ENCODE data around the gene GINM1. TPM values are rescaled to one million over a fixed set of nuclear protein-coding genes. Genes with fewer than 3 reads are reported as not detected.

The GINM1 gene
- total and polyA plus RNA-seq, 3 donors from 2014 or later: 47.5 to 80.3 (median 58.7) TPM

DNA sequence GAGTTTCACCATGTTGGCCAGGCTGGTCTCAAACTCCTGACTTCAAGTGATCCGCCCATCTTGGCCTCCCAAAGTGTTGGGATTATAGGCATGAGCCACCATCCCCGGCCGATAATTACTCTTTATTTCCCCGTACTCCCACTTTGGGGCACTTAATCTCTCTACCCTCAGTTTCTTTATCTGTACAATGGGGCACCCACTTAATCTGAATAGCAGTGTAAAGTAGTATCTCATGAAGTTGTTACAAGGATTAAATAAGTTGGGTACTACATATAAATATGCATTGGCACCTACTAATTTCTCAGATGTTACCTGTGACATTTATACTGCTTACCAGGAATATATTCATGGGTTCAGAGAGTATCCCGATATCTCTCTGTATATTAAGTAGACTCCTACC is 15.2 kb downstream of the GINM1 start:
- intact Hi-C loops (cut with DNase I; ENCODE audit: low total_unique reads): no loop called here
- no peaks in the 10 kb centered on the region for H3K4me1 ChIP-seq
- WGBS, 2 donors: 91 to 93% methylated on average over 5 of the region's 5 CpGs
- TF ChIP-seq POLR2A (IDR thresholded peaks at IDR 0.05): no peak
- TF ChIP-seq, protein P1, sequence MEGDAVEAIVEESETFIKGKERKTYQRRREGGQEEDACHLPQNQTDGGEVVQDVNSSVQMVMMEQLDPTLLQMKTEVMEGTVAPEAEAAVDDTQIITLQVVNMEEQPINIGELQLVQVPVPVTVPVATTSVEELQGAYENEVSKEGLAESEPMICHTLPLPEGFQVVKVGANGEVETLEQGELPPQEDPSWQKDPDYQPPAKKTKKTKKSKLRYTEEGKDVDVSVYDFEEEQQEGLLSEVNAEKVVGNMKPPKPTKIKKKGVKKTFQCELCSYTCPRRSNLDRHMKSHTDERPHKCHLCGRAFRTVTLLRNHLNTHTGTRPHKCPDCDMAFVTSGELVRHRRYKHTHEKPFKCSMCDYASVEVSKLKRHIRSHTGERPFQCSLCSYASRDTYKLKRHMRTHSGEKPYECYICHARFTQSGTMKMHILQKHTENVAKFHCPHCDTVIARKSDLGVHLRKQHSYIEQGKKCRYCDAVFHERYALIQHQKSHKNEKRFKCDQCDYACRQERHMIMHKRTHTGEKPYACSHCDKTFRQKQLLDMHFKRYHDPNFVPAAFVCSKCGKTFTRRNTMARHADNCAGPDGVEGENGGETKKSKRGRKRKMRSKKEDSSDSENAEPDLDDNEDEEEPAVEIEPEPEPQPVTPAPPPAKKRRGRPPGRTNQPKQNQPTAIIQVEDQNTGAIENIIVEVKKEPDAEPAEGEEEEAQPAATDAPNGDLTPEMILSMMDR (IDR thresholded peaks at IDR 0.05): no peak
- no peaks in the 10 kb centered on the region for H3K36me3 ChIP-seq (ENCODE audit: low read depth, missing control alignments)
- no peak for DNase-seq
- H3K4me3 ChIP-seq: no peak overlapping the region
- no peaks in the 10 kb centered on the region for H3K9me3 ChIP-seq
- H3K27ac ChIP-seq: no peak overlapping the region
- H3K27me3 ChIP-seq: no peaks in the 10 kb centered on the region

DNA sequence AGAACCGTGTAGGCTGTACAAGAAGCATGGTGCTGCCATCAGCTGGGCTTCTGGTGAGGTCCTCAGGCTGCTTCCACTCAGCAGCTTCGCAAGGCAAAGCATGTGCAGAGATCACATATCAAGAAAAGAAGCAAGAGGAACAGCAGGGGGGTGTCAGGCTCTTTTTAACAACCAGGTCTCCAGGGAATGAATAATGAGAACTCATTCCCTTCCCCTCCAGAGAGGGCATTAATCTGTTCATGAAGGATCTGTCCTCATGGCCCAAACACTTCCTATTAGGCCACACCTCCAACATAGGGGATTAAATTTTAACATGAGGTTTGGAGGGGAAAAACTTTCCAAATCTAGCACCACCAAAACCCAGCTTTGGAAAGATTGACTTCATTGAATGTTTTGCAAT is 20.0 kb downstream of the GINM1 start:
- TF ChIP-seq, protein P1 (IDR thresholded peaks at IDR 0.05): no peak
- TF ChIP-seq POLR2A (IDR thresholded peaks at IDR 0.05): no peak
- 92 to 100% methylated on average over 2 of the region's 2 CpGs for WGBS, 2 donors
- Histone ChIP-seq H3K4me1 (no peaks in the 10 kb centered on the region), H3K27ac (no peak overlapping the region), H3K9me3 (no peaks in the 10 kb centered on the region), H3K27me3 (no peaks in the 10 kb centered on the region), H3K4me3 (no peak overlapping the region), H3K36me3 (ENCODE audit: low read depth, missing control alignments) (no peaks in the 10 kb centered on the region)
- DNase-seq: no peak
- intact Hi-C loops (cut with DNase I; ENCODE audit: low total_unique reads): no loop called here

DNA sequence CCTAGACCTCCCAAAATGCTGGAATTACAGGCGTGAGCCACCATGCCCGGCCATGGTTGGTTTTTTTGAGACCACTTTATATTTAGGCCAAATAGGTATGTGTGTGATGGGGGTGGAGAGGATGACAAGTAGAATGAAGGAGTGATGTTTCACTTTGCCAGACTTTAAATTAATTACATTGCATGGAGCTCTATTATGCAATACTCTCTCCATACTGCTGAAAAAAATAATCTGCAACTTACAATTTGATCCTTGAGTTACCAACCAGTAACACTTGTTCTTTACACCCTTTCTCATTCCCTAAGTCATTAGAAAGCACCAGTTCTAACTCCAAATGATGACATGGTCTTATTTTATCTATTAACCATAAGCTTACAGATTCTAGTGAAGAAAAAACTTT is 26.8 kb downstream of the GINM1 start:
- 89 to 96% methylated on average over 2 of the region's 2 CpGs for WGBS, 2 donors
- Histone ChIP-seq H3K36me3 (ENCODE audit: low read depth, missing control alignments) (no peaks in the 10 kb centered on the region), H3K9me3 (no peaks in the 10 kb centered on the region), H3K4me3 (no peak overlapping the region), H3K27me3 (no peaks in the 10 kb centered on the region), H3K4me1 (no peaks in the 10 kb centered on the region), H3K27ac (no peak overlapping the region)
- intact Hi-C loops (cut with DNase I; ENCODE audit: low total_unique reads): no loop called here
- TF ChIP-seq POLR2A (IDR thresholded peaks at IDR 0.05): no peak
- TF ChIP-seq, protein P1 (IDR thresholded peaks at IDR 0.05): no peak
- DNase-seq: no peak

DNA sequence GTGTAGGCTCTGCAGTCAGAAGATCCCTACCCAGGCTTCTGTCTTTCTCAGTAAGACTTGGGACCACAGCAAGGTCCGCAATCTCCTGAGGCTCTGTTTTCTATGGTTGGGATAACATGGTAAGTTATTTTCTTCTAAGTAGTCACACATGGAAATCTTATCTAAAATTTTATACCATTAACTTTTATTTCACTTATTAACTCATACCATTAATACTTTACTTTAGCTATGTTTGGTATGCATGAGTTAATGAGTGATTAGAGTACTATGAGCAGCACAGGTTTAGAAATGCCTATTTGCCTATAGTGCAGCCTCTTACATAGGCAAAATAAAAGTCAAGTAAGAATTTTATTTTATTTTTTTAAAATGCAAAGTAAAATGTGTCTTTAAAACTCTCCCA is 27.2 kb downstream of the GINM1 start:
- H3K27me3 ChIP-seq: no peaks in the 10 kb centered on the region
- no peaks in the 10 kb centered on the region for H3K4me1 ChIP-seq
- no peaks in the 10 kb centered on the region for H3K36me3 ChIP-seq (ENCODE audit: low read depth, missing control alignments)
- no peaks in the 10 kb centered on the region for H3K9me3 ChIP-seq
- H3K27ac ChIP-seq: no peak overlapping the region
- no peak overlapping the region for H3K4me3 ChIP-seq
- intact Hi-C loops (cut with DNase I; ENCODE audit: low total_unique reads): no loop called here
- TF ChIP-seq, protein P1 (IDR thresholded peaks at IDR 0.05): no peak
- TF ChIP-seq POLR2A (IDR thresholded peaks at IDR 0.05): no peak
- WGBS, 2 donors: 91 to 93% methylated on average over 1 of the region's 1 CpG
- DNase-seq: no peak

DNA sequence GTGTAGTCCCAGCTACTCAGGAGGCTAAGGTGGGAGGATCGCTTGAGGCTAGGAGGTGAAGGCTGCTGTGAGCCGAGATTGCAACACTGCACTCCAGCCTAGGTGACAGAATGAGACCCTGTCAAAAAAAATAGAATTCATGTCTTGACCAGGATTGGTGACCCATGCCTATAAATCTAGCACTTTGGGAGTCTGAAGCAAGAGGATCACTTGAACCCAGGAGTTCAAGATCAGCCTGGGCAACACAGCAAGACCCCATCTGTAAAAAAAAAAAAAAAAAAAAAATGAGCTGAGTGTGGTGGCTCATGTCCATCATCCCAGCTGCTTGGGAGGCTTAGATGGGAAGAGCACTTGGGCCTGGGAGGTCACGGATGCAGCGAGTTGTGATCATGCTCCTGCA is 34.3 kb downstream of the GINM1 start:
- 95 to 100% methylated on average over 4 of the region's 4 CpGs for WGBS, 2 donors
- no peak overlapping the region for H3K27ac ChIP-seq
- TF ChIP-seq POLR2A (IDR thresholded peaks at IDR 0.05): no peak
- TF ChIP-seq, protein P1 (IDR thresholded peaks at IDR 0.05): no peak
- intact Hi-C loops (cut with DNase I; ENCODE audit: low total_unique reads): no loop called here
- no peaks in the 10 kb centered on the region for H3K36me3 ChIP-seq (ENCODE audit: low read depth, missing control alignments)
- no peak for DNase-seq
- H3K9me3 ChIP-seq: no peaks in the 10 kb centered on the region
- no peak overlapping the region for H3K4me3 ChIP-seq
- no peaks in the 10 kb centered on the region for H3K27me3 ChIP-seq
- no peaks in the 10 kb centered on the region for H3K4me1 ChIP-seq

Data from testis (tissue), 3 donors.